ENCODE measurements around the gene TBX1.

DNA sequence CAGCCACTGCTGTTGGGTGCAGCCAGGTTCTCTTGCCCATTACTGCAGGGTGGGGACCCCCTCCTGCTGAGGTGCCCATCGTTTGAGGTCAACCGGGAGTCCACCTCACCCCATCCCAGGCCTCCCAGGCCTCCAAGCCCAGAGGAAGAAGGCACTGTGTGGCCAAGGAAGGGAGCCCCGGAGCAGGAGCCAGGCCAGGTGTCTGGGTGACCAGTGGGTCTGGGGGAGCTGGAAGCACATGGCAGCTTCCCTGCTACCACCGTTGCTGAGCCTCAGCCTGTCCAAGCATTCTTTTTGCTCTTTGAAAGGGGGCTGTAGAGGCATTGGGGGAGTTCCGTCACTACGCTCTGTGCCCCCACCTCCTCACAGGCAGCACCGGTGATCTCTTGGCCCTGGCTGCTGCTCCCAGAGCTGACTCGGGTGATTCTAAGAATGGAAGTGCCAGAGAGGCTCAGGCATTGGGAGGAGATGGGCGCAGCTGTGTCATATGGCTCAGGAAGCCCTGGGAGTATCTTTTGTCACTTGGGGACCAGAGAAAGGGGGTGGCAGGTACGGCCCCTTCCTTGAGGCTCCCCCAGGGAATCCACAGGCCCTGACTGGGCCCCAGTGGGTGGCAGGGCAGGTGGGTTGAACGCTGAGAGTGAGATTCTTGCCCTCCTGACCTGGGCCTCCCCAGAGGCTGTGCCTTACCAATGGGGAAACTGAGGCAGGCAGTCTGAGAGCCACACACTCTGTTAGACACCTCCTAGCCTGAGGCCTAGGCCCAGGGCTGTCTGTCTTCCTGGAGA is 44.3 kb upstream of the TBX1 start:
- TF ChIP-seq, protein P1, sequence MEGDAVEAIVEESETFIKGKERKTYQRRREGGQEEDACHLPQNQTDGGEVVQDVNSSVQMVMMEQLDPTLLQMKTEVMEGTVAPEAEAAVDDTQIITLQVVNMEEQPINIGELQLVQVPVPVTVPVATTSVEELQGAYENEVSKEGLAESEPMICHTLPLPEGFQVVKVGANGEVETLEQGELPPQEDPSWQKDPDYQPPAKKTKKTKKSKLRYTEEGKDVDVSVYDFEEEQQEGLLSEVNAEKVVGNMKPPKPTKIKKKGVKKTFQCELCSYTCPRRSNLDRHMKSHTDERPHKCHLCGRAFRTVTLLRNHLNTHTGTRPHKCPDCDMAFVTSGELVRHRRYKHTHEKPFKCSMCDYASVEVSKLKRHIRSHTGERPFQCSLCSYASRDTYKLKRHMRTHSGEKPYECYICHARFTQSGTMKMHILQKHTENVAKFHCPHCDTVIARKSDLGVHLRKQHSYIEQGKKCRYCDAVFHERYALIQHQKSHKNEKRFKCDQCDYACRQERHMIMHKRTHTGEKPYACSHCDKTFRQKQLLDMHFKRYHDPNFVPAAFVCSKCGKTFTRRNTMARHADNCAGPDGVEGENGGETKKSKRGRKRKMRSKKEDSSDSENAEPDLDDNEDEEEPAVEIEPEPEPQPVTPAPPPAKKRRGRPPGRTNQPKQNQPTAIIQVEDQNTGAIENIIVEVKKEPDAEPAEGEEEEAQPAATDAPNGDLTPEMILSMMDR (IDR thresholded peaks at IDR 0.05; ENCODE audit: poor library complexity, severe bottlenecking) = no peak
- TF ChIP-seq MXI1 (conservative IDR thresholded peaks at IDR 0.05; ENCODE audit: poor library complexity, severe bottlenecking) = no peak
- TF ChIP-seq POLR2AphosphoS5 (IDR thresholded peaks at IDR 0.05) = no peak
- TF ChIP-seq EP300 (conservative IDR thresholded peaks at IDR 0.05; ENCODE audit: poor library complexity, severe bottlenecking) = no peak
- no peak for TF ChIP-seq EZH2 (IDR thresholded peaks at IDR 0.05; ENCODE audit: borderline replicate concordance, insufficient read depth, low read length, poor library complexity, severe bottlenecking)

Data from neural cell (in vitro differentiated cells).